ENCODE measurements around the gene FITM1. TPM values are rescaled to one million over a fixed set of nuclear protein-coding genes. Genes with fewer than 3 reads are reported as not detected.

The FITM1 gene
- total RNA-seq, 4 donors from 2014 or later: 0.27 to 0.67 TPM; not detected in 2

DNA sequence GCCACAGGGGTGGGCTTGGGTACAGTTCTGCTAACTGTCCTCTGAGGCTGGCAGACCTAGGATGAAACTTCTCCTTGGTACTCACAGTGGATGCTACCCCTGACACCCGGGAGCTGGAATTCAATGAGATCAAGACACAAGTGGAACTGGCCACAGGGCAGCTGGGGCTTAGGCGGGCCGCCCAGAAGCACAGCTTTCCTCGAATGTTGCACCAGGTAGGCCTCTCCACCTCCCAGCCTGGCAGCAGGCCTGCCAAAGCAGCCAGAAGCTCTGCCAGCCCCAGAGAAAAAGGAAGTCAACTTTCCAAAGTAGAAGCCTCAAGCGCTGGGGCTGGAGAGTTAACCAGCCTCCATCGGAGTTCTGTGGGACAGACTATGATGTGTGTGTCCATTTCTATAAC, 13.3 kb upstream of the FITM1 start:
- TF ChIP-seq, protein P1, sequence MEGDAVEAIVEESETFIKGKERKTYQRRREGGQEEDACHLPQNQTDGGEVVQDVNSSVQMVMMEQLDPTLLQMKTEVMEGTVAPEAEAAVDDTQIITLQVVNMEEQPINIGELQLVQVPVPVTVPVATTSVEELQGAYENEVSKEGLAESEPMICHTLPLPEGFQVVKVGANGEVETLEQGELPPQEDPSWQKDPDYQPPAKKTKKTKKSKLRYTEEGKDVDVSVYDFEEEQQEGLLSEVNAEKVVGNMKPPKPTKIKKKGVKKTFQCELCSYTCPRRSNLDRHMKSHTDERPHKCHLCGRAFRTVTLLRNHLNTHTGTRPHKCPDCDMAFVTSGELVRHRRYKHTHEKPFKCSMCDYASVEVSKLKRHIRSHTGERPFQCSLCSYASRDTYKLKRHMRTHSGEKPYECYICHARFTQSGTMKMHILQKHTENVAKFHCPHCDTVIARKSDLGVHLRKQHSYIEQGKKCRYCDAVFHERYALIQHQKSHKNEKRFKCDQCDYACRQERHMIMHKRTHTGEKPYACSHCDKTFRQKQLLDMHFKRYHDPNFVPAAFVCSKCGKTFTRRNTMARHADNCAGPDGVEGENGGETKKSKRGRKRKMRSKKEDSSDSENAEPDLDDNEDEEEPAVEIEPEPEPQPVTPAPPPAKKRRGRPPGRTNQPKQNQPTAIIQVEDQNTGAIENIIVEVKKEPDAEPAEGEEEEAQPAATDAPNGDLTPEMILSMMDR (IDR thresholded peaks at IDR 0.05): no peak
- TF ChIP-seq EP300 (IDR thresholded peaks at IDR 0.05): no peak
- no peak for TF ChIP-seq POLR2AphosphoS5 (IDR thresholded peaks at IDR 0.05)
- TF ChIP-seq POLR2A (IDR thresholded peaks at IDR 0.05): no peak
- Histone ChIP-seq H3K4me1 (peaks cover 0 to 29% (median 10%) of the 10 kb centered on the region in 3 donors), H3K4me3 (no peak overlapping the region), H3K36me3 (peaks cover 0 to 54% of the 10 kb centered on the region in 2 donors), H3K27ac (no peak overlapping the region), H3K9me3 (no peaks in the 10 kb centered on the region), H3K27me3 (no peaks in the 10 kb centered on the region)
- no peak for ATAC-seq
- 85 to 100% methylated on average over 2 to 5 of the region's 6 CpGs for WGBS, 2 donors (ENCODE audit: low coverage in 1 of 2)

GRCh38 chr14:24119691-24120090, 10.8 kb upstream of the FITM1 start:
- H3K27ac ChIP-seq: no peak overlapping the region
- H3K36me3 ChIP-seq: peaks cover 0 to 79% of the 10 kb centered on the region in 2 donors
- ATAC-seq: no peak
- H3K4me1 ChIP-seq: peaks cover 0 to 23% (median 10%) of the 10 kb centered on the region in 3 donors
- no peak overlapping the region for H3K4me3 ChIP-seq
- H3K9me3 ChIP-seq: no peaks in the 10 kb centered on the region
- TF ChIP-seq POLR2AphosphoS5 (IDR thresholded peaks at IDR 0.05) (no peak), POLR2A (IDR thresholded peaks at IDR 0.05) (no peak), EP300 (IDR thresholded peaks at IDR 0.05) (no peak)
- TF ChIP-seq, protein P1 (IDR thresholded peaks at IDR 0.05): no peak
- H3K27me3 ChIP-seq: no peaks in the 10 kb centered on the region
- 88 to 90% methylated on average over 2 to 4 of the region's 6 CpGs for WGBS, 2 donors (ENCODE audit: low coverage in 1 of 2)

- peaks cover 0 to 82% of the 10 kb centered on the region in 2 donors for H3K36me3 ChIP-seq
- no peak overlapping the region for H3K4me3 ChIP-seq
- no peaks in the 10 kb centered on the region for H3K27me3 ChIP-seq
- 94% methylated on average over 6 of the region's 8 CpGs; no CpG with 5 or more reads in 1 of the 2 donors for WGBS, 2 donors (ENCODE audit: low coverage in 1 of 2)
- peaks cover 0 to 14% (median 2%) of the 10 kb centered on the region in 3 donors for H3K4me1 ChIP-seq
- TF ChIP-seq EP300 (IDR thresholded peaks at IDR 0.05): no peak
- no peak overlapping the region for H3K27ac ChIP-seq
- ATAC-seq: no peak
- H3K9me3 ChIP-seq: no peaks in the 10 kb centered on the region
Observed at GRCh38 chr14:24121210-24121609, 9.2 kb upstream of the FITM1 start.

- peaks cover 0 to 75% of the 10 kb centered on the region in 2 donors for H3K36me3 ChIP-seq
- no peak overlapping the region for H3K4me3 ChIP-seq
- no peaks in the 10 kb centered on the region for H3K27me3 ChIP-seq
- no peaks in the 10 kb centered on the region for H3K9me3 ChIP-seq
- H3K27ac ChIP-seq: no peak overlapping the region
- no CpG with 5 or more reads among the region's 4 CpGs for WGBS, 2 donors (ENCODE audit: low coverage in 1 of 2)
- peaks cover 0 to 2% (median 0%) of the 10 kb centered on the region in 3 donors for H3K4me1 ChIP-seq
- ATAC-seq: no peak
- TF ChIP-seq POLR2AphosphoS5 (IDR thresholded peaks at IDR 0.05) (no peak), POLR2A (IDR thresholded peaks at IDR 0.05) (no peak), EP300 (IDR thresholded peaks at IDR 0.05) (no peak)
- TF ChIP-seq, protein P1 (IDR thresholded peaks at IDR 0.05): no peak
Observed at GRCh38 chr14:24122416-24122815, 8.0 kb upstream of the FITM1 start.

- TF ChIP-seq, protein P1 (IDR thresholded peaks at IDR 0.05): no peak
- no peak for TF ChIP-seq POLR2AphosphoS5 (IDR thresholded peaks at IDR 0.05)
- TF ChIP-seq EP300 (IDR thresholded peaks at IDR 0.05): no peak
- no peak for TF ChIP-seq POLR2A (IDR thresholded peaks at IDR 0.05)
- 89 to 90% methylated on average over 4 to 5 of the region's 8 CpGs for WGBS, 2 donors (ENCODE audit: low coverage in 1 of 2)
- no peak overlapping the region for H3K4me3 ChIP-seq
- H3K9me3 ChIP-seq: no peaks in the 10 kb centered on the region
- H3K4me1 ChIP-seq: no peaks in the 10 kb centered on the region
- H3K27ac ChIP-seq: no peak overlapping the region
- peaks cover 0 to 71% of the 10 kb centered on the region in 2 donors for H3K36me3 ChIP-seq
- H3K27me3 ChIP-seq: no peaks in the 10 kb centered on the region
- ATAC-seq: no peak
Observed at GRCh38 chr14:24122898-24123297, 7.6 kb upstream of the FITM1 start.
